Neural progenitor cell (in vitro differentiated cells): Measurements from ENCODE around the gene CD44.

Experiments
- EZH2 ChIP-seq: fragments of 200-600 bp; sonication (generic); IDR thresholded peaks from 2 replicates; pipeline ENCODE4 v1.6.1; 2017; ENCODE audit warnings: antibody characterized with exemption, mild to moderate bottlenecking, moderate library complexity
- TF ChIP-seq, protein P1 (sequence below): fragments of 200-600 bp; sonication (generic); IDR thresholded peaks from 2 replicates; pipeline ENCODE4 v1.5.1; 2017; ENCODE audit warnings: antibody characterized with exemption, mild to moderate bottlenecking

DNA sequence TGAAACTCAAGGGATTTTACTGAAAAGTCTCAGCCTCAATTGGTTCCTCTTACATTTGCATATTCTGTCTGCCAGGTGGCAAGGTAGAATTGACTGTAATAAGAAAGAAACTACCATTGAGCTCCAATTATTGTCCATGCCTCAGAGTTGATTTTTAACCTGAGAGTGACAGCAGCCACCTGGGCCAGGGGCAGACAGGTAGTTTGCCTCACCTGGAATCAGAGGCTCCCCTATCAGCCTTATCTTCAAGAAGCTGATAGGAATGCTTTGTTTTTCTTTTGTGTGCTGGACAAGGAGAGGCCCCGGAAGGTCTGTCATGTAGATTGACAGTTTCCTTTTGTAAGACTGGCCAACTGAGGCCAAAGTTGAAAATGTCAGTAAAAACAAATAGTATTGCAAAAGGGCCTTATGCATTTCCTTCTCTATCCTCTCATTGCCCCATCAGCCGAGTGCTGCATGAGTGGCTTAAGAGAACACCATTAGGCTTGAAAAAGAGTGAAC, 34.1 kb downstream of the CD44 start:
- TF ChIP-seq, protein P1, sequence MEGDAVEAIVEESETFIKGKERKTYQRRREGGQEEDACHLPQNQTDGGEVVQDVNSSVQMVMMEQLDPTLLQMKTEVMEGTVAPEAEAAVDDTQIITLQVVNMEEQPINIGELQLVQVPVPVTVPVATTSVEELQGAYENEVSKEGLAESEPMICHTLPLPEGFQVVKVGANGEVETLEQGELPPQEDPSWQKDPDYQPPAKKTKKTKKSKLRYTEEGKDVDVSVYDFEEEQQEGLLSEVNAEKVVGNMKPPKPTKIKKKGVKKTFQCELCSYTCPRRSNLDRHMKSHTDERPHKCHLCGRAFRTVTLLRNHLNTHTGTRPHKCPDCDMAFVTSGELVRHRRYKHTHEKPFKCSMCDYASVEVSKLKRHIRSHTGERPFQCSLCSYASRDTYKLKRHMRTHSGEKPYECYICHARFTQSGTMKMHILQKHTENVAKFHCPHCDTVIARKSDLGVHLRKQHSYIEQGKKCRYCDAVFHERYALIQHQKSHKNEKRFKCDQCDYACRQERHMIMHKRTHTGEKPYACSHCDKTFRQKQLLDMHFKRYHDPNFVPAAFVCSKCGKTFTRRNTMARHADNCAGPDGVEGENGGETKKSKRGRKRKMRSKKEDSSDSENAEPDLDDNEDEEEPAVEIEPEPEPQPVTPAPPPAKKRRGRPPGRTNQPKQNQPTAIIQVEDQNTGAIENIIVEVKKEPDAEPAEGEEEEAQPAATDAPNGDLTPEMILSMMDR, result no peak
- TF ChIP-seq EZH2, result no peak
